CD14-positive monocyte (primary cell): ENCODE data around the gene NPAS3. TPM values are rescaled to one million over a fixed set of nuclear protein-coding genes. Genes with fewer than 3 reads are reported as not detected.

Experiments
- DNase-seq, 3 donors: peaks; one replicate each; pipeline ENCODE4 v3.0.0-alpha.2; 2011 to 2022
- H2AFZ ChIP-seq: 2 replicates; pipeline ENCODE4 v1.6.0; 2012; ENCODE audit warnings: mild to moderate bottlenecking, low read depth, low read length, inconsistent platforms; ENCODE audit not compliant: insufficient read depth, poor library complexity, severe bottlenecking
- H3K27ac ChIP-seq, 2 donors: 1 replicate in 1 of 2; 2 replicates in 1 of 2; pipeline ENCODE4 v1.5.1; 2012 to 2013; ENCODE audit warnings: low read length in 2 of 2, control low read depth in 1 of 2, inconsistent platforms in 1 of 2, low read depth in 1 of 2, mild to moderate bottlenecking in 1 of 2
- H3K27me3 ChIP-seq, 2 donors: one replicate each; pipeline versions ENCODE4 v1.6.0 to v1.6.1; 2011 to 2013; ENCODE audit warnings: low read length in 2 of 2; ENCODE audit not compliant: control insufficient read depth in 2 of 2, insufficient read depth in 2 of 2
- H3K36me3 ChIP-seq, 2 donors: replicated peaks in 1 of 2; 1 replicate in 1 of 2; 2 replicates in 1 of 2; pipeline versions ENCODE4 v1.5.1 to v1.6.1; 2012 to 2013; ENCODE audit warnings: low read length in 2 of 2, control low read depth in 1 of 2, inconsistent platforms in 1 of 2, mild to moderate bottlenecking in 1 of 2; ENCODE audit not compliant: insufficient read depth in 2 of 2, control insufficient read depth in 1 of 2
- H3K4me1 ChIP-seq, 2 donors: 1 replicate in 1 of 2; 2 replicates in 1 of 2; pipeline versions ENCODE4 v1.5.1 to v1.6.1; 2012 to 2013; ENCODE audit warnings: low read length in 2 of 2, control low read depth in 1 of 2, inconsistent platforms in 1 of 2, mild to moderate bottlenecking in 1 of 2, moderate library complexity in 1 of 2; ENCODE audit not compliant: insufficient read depth in 2 of 2, control insufficient read depth in 1 of 2
- H3K4me2 ChIP-seq: replicated peaks from 2 replicates; pipeline ENCODE3; 2012; ENCODE audit warnings: low read length, moderate library complexity, mild to moderate bottlenecking; ENCODE audit not compliant: poor library complexity, severe bottlenecking; ENCODE audit errors: extremely low read depth
- H3K4me3 ChIP-seq, 3 experiments: fragments of 200-600 bp in 1 of 3; sonication (generic) in 1 of 3; replicated peaks in 1 of 3; 1 replicate in 2 of 3; 2 replicates in 1 of 3; pipeline ENCODE4 v1.5.1; 2011 to 2013; ENCODE audit warnings: low read length in 3 of 3, mild to moderate bottlenecking in 3 of 3, control low read depth in 2 of 3, low read depth in 2 of 3, inconsistent platforms in 1 of 3, moderate library complexity in 1 of 3
- H3K79me2 ChIP-seq: 2 replicates; pipeline ENCODE4 v1.6.0; 2012; ENCODE audit warnings: mild to moderate bottlenecking, control low read depth, inconsistent platforms, low read length, moderate library complexity; ENCODE audit not compliant: insufficient read depth
- H3K9ac ChIP-seq: 2 replicates; pipeline ENCODE4 v1.6.0; 2017; ENCODE audit warnings: low read length, mild to moderate bottlenecking; ENCODE audit not compliant: insufficient read depth, poor library complexity, severe bottlenecking
- H3K9me3 ChIP-seq, 2 donors: replicated peaks in 1 of 2; 1 replicate in 1 of 2; 2 replicates in 1 of 2; pipeline versions ENCODE4 v1.5.1 to v1.6.1; 2012 to 2013; ENCODE audit warnings: low read length in 2 of 2, control low read depth in 1 of 2; ENCODE audit not compliant: control insufficient read depth in 1 of 2, insufficient read depth in 1 of 2
- H4K20me1 ChIP-seq: 2 replicates; pipeline ENCODE4 v1.6.0; 2012; ENCODE audit warnings: mild to moderate bottlenecking, low read length, control low read depth, moderate library complexity; ENCODE audit not compliant: insufficient read depth
- H3K27ac Mint-ChIP-seq, 7 donors: one replicate each; pipeline ENCODE4 v1.8.0; 2020; ENCODE audit warnings: mild to moderate bottlenecking in 7 of 7, mixed read lengths in 7 of 7, moderate library complexity in 6 of 7, inconsistent platforms in 2 of 7
- H3K27me3 Mint-ChIP-seq, 3 donors: one replicate each; pipeline ENCODE4 v1.8.0; 2021 to 2022; ENCODE audit warnings: low read depth in 3 of 3, mild to moderate bottlenecking in 3 of 3, mixed read lengths in 3 of 3, moderate library complexity in 3 of 3, inconsistent platforms in 1 of 3
- H3K36me3 Mint-ChIP-seq, 2 donors: one replicate each; pipeline ENCODE4 v1.8.0; 2020; ENCODE audit warnings: mixed read lengths in 2 of 2, inconsistent platforms in 1 of 2, mild to moderate bottlenecking in 1 of 2
- H3K4me1 Mint-ChIP-seq: one replicate; pipeline ENCODE4 v1.8.0; 2020; ENCODE audit warnings: mild to moderate bottlenecking, mixed read lengths
- H3K4me3 Mint-ChIP-seq, 2 donors: one replicate each; pipeline ENCODE4 v1.8.0; 2020; ENCODE audit warnings: mild to moderate bottlenecking in 2 of 2, mixed read lengths in 2 of 2, moderate library complexity in 1 of 2
- H3K9me3 Mint-ChIP-seq, 7 donors: one replicate each; pipeline ENCODE4 v1.8.0; 2020 to 2022; ENCODE audit warnings: mixed read lengths in 7 of 7, mild to moderate bottlenecking in 6 of 7, moderate library complexity in 6 of 7, inconsistent platforms in 2 of 7
- CTCF ChIP-seq: fragments of 200-600 bp; IDR thresholded peaks from one replicate; pipeline ENCODE4 v1.8.0; 2022; ENCODE audit warnings: antibody characterized with exemption, mild to moderate bottlenecking
- WGBS: methylation state at CpG from one replicate; pipeline ENCODE4 v1.1.5; 2013; ENCODE audit warnings: missing lambda C conversion rate; ENCODE audit not compliant: insufficient coverage; 5-methylcytosine and 5-hydroxymethylcytosine counted together
- intact Hi-C, 2 donors: fragments of 100-400 bp; cut with micrococcal nuclease; formaldehyde crosslinking; loops; one replicate each; pipeline versions ENCODE4 v1.15.0 to v1.15.1; 2023
- polyA plus RNA-seq, 3 donors: library from polyadenylated mRNA; depleted of rRNA in 1 of 3; unstranded in 2 of 3; stranded (reverse) in 1 of 3; fragments of 300-500 nt in 2 of 3; fragments of >200 nt in 1 of 3; fragmentation: Illumina TruSeq in 2 of 3; gene quantifications; 1 replicate in 2 of 3; 2 replicates in 1 of 3; pipeline ENCODE4 v1.2.3, GENCODE V29; 2012 to 2021

Gene NPAS3
- polyA plus RNA-seq, 3 donors, result not detected

- DNase-seq, result no peak
- intact Hi-C loops, result no loop called here
- Mint-ChIP-seq H3K27ac (no peak overlapping the region), H3K9me3 (peaks cover 0 to 4% (median 0%) of the 10 kb centered on the region in 7 donors), H3K4me3 (no peak overlapping the region), H3K27me3 (peaks cover 0 to 14% (median 7%) of the 10 kb centered on the region in 3 donors), H3K4me1 (no peaks in the 10 kb centered on the region), H3K36me3 (no peaks in the 10 kb centered on the region)
- Histone ChIP-seq H3K27me3 (peaks cover 0 to 2% of the 10 kb centered on the region in 2 donors), H2AFZ (no peak overlapping the region), H3K36me3 (no peaks in the 10 kb centered on the region), H3K27ac (no peak overlapping the region), H3K4me1 (no peaks in the 10 kb centered on the region), H3K9ac (no peak overlapping the region), H4K20me1 (no peaks in the 10 kb centered on the region), H3K79me2 (no peaks in the 10 kb centered on the region), H3K4me2 (no peak overlapping the region), H3K4me3 (no peak overlapping the region), H3K9me3 (no peaks in the 10 kb centered on the region)
- no peak for TF ChIP-seq CTCF
- 71% methylated on average over 1 of the region's 2 CpGs for WGBS
Measured at GRCh38 chr14:33812601-33813000, 873.9 kb downstream of the NPAS3 start.

- no peaks in the 10 kb centered on the region for H3K36me3 ChIP-seq
- Mint-ChIP-seq H3K27me3 (peaks cover 0 to 12% (median 7%) of the 10 kb centered on the region in 3 donors), H3K4me3 (no peak overlapping the region), H3K4me1 (no peaks in the 10 kb centered on the region), H3K27ac (no peak overlapping the region), H3K9me3 (peaks cover 0 to 4% (median 0%) of the 10 kb centered on the region in 7 donors), H3K36me3 (no peaks in the 10 kb centered on the region)
- 41% methylated on average over 2 of the region's 2 CpGs for WGBS
- H3K27me3 ChIP-seq, result peaks cover 0 to 2% of the 10 kb centered on the region in 2 donors
- H2AFZ ChIP-seq, result no peak overlapping the region
- intact Hi-C loops, result no loop called here
- H3K9ac ChIP-seq, result no peak overlapping the region
- no peak for DNase-seq
- H3K9me3 ChIP-seq, result no peaks in the 10 kb centered on the region
- H3K4me2 ChIP-seq, result no peak overlapping the region
- H4K20me1 ChIP-seq, result no peaks in the 10 kb centered on the region
- no peak for TF ChIP-seq CTCF
- no peaks in the 10 kb centered on the region for H3K79me2 ChIP-seq
- no peak overlapping the region for H3K4me3 ChIP-seq
- H3K27ac ChIP-seq, result no peak overlapping the region
- H3K4me1 ChIP-seq, result no peaks in the 10 kb centered on the region
Measured at GRCh38 chr14:33814010-33814409, 875.3 kb downstream of the NPAS3 start.
